Endothelial cell of coronary artery (primary cell): ENCODE results near the gene MANSC4. TPM values are rescaled to one million over a fixed set of nuclear protein-coding genes. Genes with fewer than 3 reads are reported as not detected.

Experiments
- total RNA-seq: library from RNA; depleted of rRNA; stranded (reverse); fragments of >200 nt; gene quantifications from 2 replicates; pipeline ENCODE4 v1.2.3, GENCODE V29; 2014

The MANSC4 gene
- not detected in 2 replicates for total RNA-seq

GRCh38 chr12:27779920-27780611 is at the start of gene MANSC4, which contains the start of gene KLHL42:
MANSC4 (minus strand) TSS chr12:27780236; CDS start chr12:27771276, 8,960 bp downstream.
KLHL42 (plus strand) TSS chr12:27780233; CDS start chr12:27780331, 98 bp downstream.

Other genes with a start within 250 kb of the MANSC4 start
- 1.5 and 1.7 TPM in 2 replicates for gene REP15, start 83.8 kb downstream of the MANSC4 start, total RNA-seq
- 37.1 and 38.5 TPM in 2 replicates for gene MRPS35, start 69.4 kb downstream of the MANSC4 start, total RNA-seq
- 23.2 and 40.4 TPM in 2 replicates for gene KLHL42, start within 50 bp of the MANSC4 start, total RNA-seq
- gene PTHLH, start 192.5 kb upstream of the MANSC4 start, total RNA-seq = 1.8 and 2.0 TPM in 2 replicates